CD4-positive, alpha-beta T cell treated with Interleukin-10 for 1 hour (primary cell): ENCODE results near the gene DACT2.
"Not testable (repeated sequence)": the region's sequence is repeated elsewhere in the genome, so short reads cannot be mapped to it uniquely, and the experiment has no call there.

Source experiments
- DNase-seq: peaks from one replicate; pipeline ENCODE4 v3.0.0-alpha.2; 2020

DACT2 gene

DNA sequence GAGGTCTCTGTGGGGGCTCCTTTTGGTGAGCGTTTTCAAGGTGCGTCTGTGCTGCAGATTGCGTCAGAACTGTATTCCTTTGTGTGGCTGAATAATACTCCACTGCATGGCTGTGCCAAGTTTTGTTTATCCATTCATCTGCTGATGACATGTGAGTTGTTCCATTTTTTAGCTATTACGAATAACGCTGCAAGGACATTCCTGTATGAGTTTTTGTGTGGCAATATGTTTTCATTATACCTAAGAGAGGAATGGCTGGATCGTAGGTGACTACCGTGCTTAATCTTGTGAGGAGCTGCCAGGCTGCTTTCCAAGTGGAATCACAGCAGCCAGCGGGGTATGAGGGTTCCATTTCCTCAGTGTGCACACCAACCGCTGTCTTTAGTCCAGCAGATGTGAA lies 1.1 kb upstream of the DACT2 start:
- no peak for DNase-seq

DNA sequence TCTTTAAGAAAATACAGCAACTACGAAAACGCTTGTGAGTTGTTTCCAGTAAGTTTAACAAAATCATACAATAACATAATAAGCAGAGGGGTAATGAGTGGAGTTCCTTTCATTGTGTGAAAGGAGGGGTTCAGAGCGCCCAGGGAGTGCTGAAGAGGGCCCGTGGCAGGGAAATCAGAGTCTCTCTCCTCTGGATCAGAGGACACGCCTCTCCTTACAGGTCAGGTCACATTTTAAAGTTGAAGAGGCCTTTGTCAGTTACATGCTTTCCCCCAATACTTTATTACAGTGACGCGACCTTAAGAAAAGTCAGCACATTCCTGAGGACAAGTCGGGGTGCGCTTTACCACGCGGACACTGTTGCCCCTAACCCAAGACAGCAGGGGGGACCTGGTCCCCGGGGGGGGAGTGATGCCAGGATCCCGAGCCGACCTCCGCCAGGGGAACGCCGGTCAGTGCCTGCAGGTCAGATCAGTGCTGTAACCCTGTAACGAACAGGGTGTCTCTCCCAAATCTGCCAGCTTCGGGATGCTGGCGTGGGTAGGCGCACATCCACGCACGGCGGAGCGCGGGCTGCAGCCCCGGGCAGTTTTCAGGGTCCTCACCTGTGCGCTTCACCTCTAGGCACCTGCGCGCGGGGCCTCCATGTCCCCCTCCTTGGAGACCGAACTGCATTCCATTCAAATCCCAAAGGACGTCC lies 848 bp downstream of the DACT2 start:
- no peak for DNase-seq

DNA sequence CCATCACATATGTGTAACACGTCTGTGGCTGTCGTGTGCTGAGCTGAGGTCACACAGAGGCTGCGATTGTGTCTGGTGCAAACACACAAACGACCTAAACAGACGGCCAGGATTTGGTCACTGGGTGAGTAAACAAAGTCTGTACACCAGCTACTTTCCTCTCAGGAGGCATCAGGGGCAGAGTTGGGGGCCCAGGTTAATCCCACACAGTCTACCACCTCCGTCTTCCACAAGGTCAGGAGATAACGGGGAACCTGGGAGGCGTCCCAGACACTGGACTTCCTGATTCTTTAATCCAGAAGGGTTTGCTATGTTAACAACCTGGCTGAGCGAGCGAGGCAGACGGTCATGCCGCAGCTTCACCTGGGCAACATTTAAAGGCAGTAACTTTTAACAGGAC lies 1.5 kb downstream of the DACT2 start:
- DNase-seq = no peak

DNA sequence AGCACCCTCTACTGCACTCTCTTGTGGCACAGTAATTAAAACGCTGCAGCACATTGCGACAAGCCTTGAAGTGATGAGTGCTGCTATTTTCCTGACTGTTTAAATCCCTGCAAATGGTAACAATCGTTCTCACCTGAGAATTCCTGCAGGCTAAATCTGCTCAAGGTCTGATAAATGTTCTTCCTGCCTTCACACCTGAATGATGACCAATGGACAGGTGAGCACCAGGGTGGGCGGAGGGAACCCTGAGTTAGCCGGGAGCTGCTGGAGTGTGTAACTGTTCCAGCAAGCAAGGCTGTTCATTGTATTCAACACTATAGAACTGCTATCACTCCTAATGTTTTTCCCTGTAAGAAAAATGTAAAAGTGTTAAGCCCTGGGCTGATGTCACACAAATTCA lies 4.0 kb downstream of the DACT2 start:
- no peak for DNase-seq

DNA sequence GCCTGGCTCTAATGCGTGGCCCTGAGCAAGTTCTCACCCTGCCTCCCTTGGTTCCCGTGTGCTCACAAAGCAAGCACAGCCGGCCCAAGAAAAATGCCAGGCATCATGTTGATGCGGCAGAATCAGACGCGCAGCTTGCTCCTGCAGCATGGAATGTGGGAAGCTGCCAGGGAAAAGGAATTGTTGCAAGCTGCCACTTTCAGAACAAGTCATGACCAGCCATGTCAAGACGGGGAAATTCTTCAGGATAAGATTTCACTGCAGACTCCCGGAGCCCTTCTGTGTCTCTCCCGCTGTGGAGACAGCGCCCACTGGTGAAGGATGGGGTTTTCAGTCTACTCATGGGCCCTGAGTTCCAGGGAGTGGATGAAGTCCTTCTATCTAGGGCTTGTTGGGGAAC lies 4.6 kb downstream of the DACT2 start:
- no peak for DNase-seq

DNA sequence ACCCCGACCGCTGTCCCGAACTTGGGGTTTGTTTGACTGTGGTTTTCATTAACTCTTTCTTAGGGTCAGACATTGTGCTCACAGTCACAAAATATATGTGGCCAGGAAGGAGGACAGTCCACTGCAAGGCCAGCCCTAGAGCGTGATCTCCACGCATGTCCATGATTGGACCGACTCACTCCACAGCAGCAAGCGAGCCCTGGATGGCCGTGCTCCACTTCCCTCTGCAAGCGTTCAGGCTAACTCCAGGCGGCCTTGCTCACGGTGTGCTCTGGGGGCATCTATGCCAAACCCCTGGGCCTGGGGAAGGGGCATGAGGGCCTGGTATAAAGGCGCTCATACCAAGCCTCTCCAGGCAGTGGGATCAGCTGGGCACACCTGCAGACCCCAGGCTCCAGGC lies 5.6 kb downstream of the DACT2 start:
- DNase-seq = no peak

DNA sequence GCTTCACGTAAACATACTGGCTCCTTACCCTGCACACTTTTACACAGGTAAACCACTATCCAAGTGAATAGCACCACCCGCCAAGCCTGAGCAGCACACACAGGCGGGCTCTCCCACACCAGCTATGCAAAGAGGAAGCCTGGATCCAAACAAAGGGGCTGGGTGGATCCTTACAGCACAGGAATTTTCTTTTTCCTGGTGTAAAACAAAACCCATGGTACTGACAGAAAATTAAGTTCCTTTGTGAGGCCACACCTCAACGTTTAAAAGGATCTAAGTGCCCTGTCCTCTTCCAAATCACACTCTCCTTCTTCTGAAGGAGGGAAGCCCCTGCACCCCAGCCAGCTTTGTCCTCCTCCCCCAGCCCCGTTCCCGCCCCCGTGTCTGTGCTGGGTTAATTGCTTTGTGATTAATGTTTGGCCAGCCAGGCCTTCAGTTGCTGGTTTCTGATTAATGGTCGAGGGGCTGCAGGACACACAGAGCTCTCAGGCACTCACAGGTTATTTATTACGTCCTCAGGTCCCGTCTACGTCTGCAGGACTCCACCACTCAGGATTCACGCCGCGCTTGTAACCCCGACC lies 6.1 kb downstream of the DACT2 start:
- no peak for DNase-seq

DNA sequence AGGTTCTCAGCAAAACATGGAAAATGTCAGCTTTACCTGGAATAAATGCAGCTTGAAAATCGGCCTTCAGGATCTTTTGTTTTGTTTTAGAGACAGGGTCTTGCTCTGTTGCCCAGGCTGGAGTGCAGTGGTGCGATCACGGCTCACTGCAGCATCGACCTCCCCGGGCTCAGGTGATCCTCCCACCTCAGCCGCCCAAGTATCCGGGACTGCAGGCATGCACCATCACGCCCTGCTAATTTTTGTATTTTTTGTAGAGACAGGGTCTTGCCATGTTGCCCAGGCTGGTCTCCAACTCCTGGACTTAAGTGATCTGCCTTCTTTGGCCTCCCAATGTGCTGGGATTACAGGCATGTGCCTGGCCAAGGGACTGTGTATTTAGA lies 7.5 kb downstream of the DACT2 start:
- not testable (repeated sequence) for DNase-seq

DNA sequence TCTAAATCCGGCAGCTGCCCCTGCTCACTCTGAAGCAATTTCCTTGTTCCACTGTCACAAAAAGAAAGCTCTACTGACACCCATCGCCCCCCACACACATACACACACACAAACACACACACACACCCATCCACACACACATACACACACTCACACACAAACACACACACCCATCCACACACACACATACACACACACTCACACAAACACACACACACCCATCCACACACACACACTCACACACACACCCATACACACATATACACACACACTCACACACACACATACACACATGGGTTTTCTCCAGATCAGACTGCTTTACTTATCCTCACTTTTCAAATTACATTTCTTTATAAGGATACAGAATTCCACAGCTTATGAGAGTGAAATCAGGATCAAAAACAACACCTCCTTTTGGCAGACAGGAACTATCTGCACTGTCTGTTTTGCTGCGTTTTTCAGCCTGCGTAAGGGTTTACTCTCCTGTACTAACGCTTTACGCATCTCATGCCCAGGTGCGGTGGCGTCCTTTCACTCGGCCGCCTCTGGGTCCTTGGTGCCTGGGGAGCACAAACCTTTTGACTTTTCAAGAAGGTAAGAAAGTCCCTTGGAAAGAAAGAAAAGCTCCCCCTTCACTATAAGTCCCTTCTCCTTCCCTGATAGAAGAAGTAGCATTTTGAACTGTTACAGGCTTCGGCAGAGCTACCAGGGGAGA lies 8.0 kb downstream of the DACT2 start:
- DNase-seq = no peak

DNA sequence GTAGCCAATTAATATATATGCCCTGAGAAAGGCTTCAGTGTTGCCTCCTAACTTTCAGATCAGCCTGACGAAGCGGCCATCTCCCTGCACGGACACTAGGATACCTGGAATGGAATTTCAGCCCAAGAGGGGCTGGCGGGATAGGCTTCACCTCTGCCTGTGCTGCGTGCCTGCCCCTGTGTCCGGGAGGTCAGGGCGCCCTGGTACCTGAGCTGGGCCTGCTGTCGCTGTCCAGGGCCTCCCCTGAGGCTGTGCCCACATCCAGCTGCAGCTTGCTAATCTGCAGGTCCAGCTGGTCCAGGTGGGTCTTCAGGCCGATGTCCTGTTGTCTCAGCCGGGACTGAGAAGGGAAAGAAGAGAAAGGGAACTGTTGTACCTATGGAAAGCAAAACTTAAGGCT lies 8.6 kb downstream of the DACT2 start:
- DNase-seq = no peak

DNA sequence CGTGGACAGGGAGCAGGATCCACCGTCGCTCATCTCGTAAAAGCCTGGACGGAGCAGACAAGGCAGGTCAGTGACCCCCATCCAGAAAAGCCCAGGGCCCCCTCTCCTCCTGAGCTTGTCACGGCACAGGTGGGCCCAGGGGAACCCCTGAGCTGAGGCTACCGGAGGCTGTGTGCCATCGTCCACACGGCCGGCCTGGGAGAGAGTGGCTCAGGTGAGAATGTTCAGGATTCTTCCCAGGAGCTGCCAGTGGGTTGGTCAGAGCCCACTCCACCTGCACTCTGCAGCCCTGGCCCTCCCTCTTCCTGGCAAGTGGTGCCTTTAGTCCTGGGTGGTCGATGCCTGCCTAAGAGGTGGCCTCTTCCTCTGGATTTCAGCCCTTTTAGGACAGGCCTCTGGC lies 9.2 kb downstream of the DACT2 start:
- DNase-seq = no peak

DNA sequence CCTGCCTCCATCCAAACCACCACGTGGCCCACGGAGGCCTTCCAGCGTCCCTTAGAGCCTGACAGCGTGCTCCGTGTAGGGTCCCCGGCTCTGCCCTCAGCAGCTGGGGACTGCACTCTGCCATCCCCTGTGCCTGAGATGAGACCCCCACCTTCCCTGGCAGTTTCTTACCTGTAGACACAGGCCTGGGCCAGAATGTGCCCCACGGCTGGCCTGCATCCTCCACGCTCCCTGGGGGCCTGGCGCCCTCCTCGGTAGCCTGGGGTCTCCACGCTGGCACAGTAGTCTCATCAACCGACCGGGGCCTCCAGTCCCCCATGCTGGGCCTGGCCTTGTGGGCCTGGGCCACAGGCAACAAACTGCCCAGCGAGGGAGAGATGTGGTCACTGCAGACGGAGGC lies 9.6 kb downstream of the DACT2 start:
- DNase-seq = no peak

DNA sequence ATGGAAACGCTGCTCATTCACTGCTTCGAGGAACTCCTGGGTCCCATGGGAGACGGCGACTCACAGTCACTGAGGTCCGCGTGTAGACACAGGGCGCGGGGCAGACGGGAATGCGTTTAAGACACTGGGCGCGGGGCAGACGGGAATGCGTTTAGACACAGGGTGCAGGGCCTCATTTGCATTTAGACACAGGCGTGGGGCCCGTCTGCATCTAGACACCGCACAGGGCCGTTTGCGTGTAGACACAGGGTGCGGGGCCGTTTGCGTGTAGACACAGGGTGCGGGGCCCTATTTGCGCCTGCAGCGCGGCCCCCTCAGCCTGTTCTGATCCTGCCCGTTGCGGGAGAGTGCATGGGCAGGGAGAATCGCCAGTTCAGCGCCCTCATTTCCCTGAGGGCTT lies 10.4 kb downstream of the DACT2 start:
- DNase-seq = no peak

DNA sequence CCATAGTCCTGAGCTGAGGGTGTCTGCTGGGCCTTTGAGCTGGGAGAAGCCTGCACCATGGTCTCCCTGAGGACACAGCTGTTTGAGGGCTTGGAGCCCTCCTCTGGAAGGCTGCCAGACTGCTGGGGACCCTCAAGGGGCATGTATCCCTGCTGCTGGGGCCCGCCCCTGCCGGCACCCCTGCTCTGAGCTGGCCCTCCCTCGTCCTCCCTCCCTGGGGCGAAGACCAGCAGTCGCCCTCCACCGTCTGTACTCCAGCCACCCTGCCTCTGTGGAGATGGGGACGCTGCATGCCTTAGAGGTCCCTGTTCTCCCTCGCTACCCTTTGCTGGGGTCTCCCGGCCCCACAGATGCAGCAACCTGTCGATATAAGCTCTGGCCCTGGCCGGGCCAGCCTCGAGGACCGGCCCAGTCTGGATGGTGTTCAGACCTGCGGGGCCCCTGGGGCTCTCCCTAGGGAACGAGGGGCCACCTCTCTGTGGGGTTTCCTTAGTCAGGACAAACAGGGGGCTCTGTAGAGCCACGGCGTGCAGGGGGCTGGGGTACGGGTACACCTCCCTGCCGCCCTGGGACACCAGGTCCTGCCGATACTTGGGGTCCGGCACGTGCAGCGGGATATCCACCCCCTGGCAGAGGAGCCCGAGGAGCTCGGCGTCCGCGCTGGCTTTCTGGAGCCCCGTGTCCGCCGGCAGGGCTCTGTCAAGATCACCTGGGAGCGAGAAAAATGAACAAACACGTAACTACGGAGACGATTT lies 11.0 kb downstream of the DACT2 start:
- no peak for DNase-seq

DNA sequence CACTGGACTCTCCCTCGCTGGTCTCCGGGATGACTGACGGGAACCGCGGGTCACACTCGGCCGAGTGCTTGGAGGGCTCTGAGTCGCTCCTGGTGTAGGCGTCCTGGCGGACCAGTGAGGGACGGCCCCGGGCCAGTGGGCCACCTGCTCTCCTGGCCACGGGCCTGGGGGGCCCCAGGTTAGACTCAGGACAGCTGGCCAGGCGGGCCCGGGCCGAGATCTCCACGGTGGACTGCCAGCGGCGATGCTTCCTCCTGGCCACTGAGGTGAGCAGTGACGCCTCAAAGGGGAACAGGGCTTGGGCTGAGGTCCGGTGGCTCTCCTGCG lies 11.9 kb downstream of the DACT2 start:
- no peak for DNase-seq

DNA sequence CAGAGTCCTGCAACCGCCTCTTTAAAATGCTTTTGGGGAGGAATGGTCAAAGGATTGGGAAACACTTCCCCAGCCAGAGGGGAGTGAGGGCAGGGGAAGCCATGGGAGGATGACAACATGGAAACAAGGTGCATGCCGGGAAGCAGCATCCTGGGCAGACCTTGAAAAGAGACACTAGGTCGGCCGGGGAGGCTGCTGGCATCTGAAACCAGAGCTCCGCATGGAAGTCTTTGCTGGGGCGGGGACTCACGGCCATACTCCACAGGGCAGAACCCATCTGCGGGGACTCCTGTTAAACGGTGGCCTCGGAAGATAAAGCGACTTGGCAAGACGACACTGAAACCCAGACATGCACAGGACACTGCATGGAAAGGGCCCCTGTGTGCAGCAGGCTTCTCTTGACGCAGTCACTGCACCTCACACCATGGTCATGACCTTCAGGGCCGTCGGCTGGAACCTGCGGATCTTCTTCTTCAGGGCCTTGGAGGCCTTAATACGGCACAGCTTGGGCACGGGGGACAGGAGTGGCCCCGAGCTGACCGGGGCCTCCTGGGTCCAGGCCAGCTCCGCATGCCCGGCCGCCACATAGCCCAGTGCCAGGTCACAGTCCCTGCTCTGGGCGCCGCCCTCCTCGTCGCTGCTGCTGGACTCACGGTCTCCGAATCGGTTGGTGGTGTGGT lies 12.4 kb downstream of the DACT2 start:
- DNase-seq = no peak

DNA sequence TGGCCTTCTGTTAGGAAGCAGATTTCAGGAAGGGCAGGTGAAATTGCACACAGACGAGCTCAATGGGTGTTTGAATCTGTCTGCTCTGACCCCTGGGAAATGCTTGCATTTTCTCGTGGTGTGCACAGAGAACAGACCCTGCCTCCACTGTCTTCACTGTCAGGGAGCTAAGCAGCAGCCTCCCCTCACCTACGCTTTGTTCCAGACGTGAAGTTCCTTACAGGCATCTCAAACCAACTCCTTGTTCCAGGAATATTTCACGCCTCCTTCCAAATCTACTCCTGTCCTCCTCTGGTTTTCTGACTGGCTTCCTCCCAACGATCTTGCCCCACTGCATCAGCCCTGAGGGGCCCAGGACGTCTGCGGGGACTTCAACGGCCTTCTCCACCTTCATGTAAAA lies 13.7 kb downstream of the DACT2 start:
- no peak for DNase-seq

DNA sequence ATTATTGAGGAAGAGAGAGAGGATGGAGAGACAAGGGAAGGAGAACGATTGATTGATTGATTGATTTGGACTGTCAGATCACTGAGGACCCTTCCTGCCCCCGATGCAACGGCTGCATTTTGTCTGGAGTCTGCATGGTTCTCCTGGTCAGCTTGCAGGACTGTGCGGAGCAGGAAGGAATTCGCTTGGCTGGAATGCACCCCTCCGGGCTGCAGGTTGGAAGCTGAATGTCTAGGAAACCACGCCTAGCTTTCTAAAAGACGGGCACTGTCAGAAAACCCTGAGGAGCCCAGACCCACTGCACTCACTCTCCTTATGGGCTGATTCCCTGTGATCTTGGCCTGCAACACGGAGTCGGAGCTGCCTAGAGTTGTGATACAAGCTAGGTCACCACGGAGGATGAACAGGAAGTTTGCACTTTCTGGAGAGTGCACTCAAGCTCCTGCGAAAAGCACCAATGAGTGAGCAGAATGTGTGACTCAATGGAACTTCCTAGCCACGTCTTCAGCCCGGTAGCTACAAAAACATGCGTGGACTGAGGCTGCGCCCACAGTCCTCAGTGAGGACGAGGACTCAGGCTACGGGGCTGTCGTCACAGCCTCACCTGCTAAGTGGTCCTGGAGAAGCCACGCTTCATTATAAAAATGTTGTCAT lies 14.4 kb downstream of the DACT2 start:
- DNase-seq = no peak

DNA sequence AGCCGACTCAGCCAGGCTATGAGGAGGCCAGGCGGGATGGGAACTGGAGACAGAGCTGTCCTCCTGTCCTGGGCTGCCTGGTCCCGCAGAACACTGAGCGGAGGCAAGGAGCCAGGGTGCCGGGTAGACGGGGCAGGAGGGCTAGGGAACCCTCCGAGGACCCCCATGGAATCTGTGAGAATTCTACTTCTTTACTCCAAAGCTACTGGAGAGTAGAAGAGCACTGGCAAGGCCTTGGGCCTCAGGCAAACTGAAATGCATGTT lies 14.9 kb downstream of the DACT2 start:
- DNase-seq = no peak

DNA sequence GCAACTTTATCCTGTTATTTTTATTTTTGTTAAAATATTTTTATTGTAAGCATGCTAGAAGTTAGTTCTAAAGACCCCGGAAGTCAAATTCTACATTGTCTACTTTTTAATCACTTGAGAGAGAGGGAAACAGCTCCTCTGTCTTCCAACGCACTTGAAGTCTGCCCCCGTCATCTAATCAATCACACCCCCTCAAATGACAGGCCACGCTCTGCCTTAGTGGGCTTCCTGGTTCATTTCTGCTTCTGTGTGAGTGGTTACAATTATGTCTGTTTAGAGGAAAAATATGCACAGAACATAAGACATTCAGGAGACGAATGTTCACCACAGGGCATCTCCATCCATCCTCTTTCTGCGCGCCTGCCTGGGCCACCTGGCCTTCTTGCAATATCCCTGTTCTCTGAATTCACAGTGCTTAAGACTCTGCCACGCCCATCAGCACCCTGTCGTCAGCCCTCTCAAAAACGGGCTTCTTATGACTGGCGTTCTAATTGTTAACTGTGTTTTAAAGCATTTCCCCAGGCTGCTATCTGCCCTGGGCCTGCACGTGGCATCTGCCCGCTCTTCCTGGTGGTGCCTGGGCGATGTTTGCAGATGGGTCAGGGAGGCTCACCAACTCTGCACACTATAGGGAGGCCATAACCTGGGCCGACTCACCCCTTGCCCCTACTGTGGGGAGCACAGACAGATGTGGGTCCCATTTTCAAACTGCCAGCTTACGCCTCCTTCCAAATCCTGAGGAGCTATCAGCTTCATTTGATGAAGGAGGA lies 15.4 kb downstream of the DACT2 start:
- DNase-seq = no peak

DNA sequence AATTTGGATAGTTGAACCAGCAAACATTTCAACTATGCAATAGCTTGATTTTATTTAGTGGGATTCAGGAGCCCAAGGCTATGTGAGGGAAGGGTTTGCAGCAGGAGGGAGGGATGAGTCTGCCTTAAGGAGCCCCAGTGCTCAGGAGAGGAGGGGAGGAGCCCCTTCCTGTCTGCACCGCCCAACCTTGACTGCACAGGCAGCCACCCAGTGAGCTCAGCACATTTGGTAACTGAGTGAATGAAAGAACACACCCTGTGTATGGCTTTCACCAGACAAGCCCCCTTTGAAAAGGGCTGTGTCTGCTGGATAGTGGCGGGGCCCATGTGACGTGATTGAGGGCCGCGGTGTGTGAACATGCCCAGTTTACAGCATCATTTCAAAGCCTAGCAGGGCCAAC lies 17.0 kb downstream of the DACT2 start:
- no peak for DNase-seq

DNA sequence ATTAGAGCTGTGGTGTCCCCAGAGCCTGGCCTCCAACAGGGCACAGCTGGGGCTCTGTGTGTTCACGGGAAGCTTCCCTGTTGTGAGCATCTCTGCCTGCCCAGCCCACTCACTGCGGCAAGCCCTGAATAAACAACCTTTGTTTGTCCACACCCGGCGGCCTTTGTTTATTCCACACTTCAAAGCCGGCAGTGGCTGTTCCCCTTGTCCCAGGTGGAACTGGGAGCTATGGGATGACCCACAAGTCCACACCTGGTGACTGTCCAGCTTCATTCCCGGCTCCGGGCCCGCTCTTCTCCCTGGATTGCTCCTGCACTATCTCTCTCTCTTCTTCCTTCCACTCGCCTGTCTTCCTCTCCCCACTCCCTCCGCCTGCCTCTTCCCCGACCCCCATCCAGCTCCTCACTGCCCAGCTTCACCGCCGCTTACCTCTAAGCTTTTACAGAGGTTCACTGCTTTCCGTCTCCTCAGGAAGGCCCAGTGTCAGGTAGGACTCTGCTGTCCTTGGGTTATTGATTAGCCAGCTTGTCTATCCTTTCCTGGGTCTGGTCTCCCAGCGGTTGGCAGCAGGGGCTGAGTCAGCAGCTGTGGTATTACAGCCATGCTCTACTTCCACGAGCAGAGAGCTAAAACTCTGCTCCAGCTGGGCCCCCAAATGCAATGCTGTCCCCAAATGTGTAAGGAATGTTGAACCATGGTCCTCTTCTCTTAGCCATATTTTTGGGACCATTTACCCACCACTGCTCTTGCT lies 17.8 kb downstream of the DACT2 start:
- no peak for DNase-seq
